BE2C (cell line): Measurements from ENCODE around the gene TBC1D16.

Source experiments
- DNase-seq: peaks from one replicate; pipeline ENCODE4 v3.0.0-alpha.2; 2020
- H3K27me3 ChIP-seq: fragments of 250-450 bp; sonication (Bioruptor Pico); 2 replicates; pipeline ENCODE4 v1.5.1; 2020; ENCODE audit warnings: mild to moderate bottlenecking
- H3K36me3 ChIP-seq: fragments of 250-450 bp; sonication (Bioruptor Pico); 2 replicates; pipeline ENCODE4 v1.5.1; 2020; ENCODE audit warnings: mild to moderate bottlenecking
- H3K4me1 ChIP-seq: fragments of 250-450 bp; sonication (Bioruptor Pico); 2 replicates; pipeline ENCODE4 v1.5.1; 2020
- H3K4me3 ChIP-seq: 2 replicates; pipeline ENCODE4 v1.5.1; 2011; ENCODE audit warnings: low read depth, low read length
- H3K9me3 ChIP-seq: fragments of 250-450 bp; sonication (Bioruptor Pico); 2 replicates; pipeline ENCODE4 v1.5.1; 2020
- TF ChIP-seq, protein P1 (sequence below): IDR thresholded peaks from 2 replicates; pipeline ENCODE4 v1.5.1; 2012; ENCODE audit warnings: mild to moderate bottlenecking, low read depth, low read length

The TBC1D16 gene

DNA sequence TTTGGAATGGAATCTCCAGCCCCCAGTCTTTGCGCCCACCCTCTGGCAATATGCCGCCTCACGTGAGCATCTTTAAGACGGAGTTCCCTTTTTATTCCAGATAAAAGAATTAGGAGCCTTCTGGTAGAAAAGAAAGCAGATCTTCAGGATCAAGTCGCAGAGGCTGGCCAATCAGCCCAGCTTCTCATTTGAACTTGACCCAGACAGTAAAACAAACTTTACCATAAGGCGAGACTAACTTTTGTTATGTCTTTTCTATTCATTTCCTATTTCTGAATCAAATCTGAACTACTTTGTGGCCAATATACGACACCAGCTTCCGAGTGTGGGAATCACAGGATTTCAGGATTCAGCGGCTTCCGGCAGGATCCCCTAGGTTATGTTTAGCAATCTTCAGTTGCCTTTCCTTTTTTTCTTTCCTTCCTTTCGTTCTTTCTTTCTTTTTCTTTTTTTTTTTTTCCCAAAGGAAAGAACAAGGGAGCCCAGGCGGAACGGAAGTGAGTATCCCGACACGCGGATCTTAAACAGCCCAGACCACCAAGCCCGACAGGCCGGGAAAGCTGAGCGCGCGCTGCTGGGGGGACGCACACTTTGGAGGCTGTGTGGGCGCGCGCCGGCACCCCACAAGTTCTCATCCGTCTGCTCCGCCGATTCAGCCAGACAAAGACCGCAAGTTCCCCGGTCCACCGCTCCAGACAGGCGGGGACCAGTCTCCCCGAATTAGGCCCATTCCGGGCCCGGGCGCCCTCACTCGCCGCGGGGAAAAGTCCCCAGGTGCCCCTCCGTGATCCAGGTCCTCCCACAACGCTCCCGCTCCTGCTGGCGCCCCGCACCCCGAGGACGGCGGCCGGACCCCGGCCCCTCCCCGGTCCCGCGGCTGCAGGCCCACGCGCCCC is 633 bp downstream of the TBC1D16 start:
- no peaks in the 10 kb centered on the region for H3K27me3 ChIP-seq
- peak overlapping the region; percentile 84 for H3K4me3 ChIP-seq
- no peak for DNase-seq
- no peaks in the 10 kb centered on the region for H3K9me3 ChIP-seq
- no peaks in the 10 kb centered on the region for H3K36me3 ChIP-seq
- TF ChIP-seq, protein P1, sequence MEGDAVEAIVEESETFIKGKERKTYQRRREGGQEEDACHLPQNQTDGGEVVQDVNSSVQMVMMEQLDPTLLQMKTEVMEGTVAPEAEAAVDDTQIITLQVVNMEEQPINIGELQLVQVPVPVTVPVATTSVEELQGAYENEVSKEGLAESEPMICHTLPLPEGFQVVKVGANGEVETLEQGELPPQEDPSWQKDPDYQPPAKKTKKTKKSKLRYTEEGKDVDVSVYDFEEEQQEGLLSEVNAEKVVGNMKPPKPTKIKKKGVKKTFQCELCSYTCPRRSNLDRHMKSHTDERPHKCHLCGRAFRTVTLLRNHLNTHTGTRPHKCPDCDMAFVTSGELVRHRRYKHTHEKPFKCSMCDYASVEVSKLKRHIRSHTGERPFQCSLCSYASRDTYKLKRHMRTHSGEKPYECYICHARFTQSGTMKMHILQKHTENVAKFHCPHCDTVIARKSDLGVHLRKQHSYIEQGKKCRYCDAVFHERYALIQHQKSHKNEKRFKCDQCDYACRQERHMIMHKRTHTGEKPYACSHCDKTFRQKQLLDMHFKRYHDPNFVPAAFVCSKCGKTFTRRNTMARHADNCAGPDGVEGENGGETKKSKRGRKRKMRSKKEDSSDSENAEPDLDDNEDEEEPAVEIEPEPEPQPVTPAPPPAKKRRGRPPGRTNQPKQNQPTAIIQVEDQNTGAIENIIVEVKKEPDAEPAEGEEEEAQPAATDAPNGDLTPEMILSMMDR: no peak
- H3K4me1 ChIP-seq: no peaks in the 10 kb centered on the region

DNA sequence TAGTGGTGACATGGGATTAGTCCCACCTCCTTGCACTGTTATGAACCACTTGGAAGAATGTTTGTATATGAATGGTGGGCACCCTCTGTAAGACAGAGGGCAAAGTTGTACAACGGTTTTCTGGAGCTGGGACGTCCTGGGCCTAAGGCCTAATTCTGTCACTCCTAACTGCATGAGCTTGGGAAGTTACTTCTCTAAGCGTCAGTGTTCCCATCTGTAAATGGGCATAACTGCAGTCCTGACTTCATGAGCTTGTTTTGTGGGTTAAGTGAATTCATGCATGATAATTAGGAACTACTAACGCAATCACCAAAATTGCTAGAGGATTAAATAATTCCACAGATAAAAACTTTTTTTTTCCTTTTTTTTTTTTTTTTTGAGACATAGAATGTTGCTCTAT is 1.8 kb downstream of the TBC1D16 start:
- no peak for DNase-seq
- Histone ChIP-seq H3K4me3 (no peak overlapping the region), H3K36me3 (no peaks in the 10 kb centered on the region), H3K9me3 (no peaks in the 10 kb centered on the region), H3K4me1 (no peaks in the 10 kb centered on the region), H3K27me3 (no peaks in the 10 kb centered on the region)
- TF ChIP-seq, protein P1: no peak

DNA sequence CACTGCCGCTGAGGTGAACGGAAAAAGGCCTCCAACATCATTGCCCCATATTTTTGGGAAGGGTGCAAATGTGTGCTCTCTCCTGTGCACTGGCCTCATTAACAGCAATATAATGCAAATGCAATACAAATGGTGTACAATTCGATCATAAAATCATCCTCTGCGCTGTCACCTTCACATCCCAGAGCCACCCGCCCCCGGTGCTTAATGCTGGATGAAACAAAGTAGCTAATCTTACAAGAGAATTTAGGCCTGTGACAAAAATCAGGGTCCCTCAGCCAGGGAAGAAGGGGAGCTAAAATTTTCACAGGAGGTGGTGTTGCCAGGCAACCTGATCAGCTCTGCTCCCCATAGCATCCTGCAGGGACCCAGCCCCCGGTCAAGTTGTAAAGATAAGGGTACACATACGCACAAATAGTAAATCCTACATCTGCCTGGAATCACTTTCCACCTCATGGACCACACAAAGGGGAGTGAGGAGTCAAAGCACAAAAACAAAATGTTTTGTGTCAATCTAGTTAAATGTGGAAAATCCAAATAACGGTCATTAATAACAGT is 3.0 kb downstream of the TBC1D16 start:
- H3K4me3 ChIP-seq: no peak overlapping the region
- TF ChIP-seq, protein P1: no peak
- no peak for DNase-seq
- H3K4me1 ChIP-seq: no peaks in the 10 kb centered on the region
- no peaks in the 10 kb centered on the region for H3K36me3 ChIP-seq
- H3K9me3 ChIP-seq: no peaks in the 10 kb centered on the region
- no peaks in the 10 kb centered on the region for H3K27me3 ChIP-seq

DNA sequence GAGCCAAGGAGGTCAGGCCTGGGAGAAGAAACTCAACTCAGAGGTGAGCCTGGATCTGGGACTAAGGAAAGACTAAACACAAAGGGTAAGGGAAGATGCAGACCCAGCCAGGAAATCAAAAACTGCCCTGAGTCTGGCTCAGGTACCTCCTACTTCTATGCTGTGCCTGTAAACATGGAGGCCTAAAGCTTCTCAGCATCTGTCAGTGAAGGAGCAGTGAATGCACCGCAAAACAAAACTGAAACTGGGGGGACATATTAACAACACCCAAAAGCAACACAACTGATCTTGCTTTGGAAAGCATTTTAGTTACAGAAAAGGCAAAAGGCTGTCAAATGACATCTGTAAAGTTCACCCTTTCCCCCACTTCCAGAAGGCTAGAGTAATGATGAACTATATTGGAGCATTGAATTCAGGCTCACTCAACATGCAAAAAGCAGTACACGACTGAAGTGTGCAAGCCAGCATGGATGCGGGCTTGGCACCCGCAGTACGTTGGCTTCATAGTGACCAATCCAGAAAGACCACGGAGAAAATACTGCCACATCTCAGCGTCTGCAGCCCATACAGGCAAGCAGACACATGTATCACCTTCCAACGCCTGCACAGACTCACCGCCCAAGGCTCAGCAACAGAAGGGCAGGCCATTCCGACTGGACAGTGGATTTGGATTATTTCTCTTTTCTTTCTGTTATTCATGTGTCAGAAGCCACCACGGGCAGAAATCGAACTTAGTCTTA is 3.8 kb downstream of the TBC1D16 start:
- Histone ChIP-seq H3K9me3 (no peaks in the 10 kb centered on the region), H3K4me1 (no peaks in the 10 kb centered on the region), H3K27me3 (no peaks in the 10 kb centered on the region), H3K36me3 (no peaks in the 10 kb centered on the region), H3K4me3 (no peak overlapping the region)
- TF ChIP-seq, protein P1: no peak
- DNase-seq: no peak

DNA sequence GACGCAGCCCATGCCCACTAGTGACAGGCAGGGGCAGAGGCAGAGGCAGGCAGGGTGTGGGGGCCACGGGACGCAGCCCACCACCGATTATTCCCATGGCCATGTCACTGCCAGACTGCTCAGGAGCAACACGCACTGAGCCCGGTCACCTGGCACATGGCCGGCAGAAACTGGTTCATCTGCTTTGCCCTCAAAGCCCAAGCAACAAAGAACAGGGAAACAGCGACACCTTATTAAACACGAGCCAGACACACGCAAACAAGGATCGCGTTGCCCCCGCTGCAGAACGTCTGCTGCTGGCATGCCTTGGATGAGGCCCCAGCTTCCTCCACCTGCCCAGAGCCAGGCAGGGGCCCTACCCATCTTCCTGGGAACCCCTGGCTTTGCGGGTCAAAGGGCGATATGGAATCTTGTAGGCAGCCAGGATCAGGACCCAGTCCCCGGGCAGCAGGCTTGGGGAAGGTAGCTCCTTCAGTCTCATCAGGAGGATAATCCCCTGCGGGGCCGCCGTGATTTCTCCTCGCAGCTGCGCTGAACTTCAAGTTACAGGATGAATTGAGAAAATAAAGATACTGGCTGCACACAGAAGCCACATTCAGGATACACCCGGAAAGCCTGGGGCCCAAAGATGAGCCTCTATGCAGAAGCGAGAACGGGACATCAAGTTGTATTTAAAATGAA is 4.8 kb downstream of the TBC1D16 start:
- Histone ChIP-seq H3K4me1 (no peaks in the 10 kb centered on the region), H3K27me3 (no peaks in the 10 kb centered on the region), H3K36me3 (no peaks in the 10 kb centered on the region), H3K4me3 (no peak overlapping the region), H3K9me3 (no peaks in the 10 kb centered on the region)
- DNase-seq: no peak
- TF ChIP-seq, protein P1: no peak
